CD4-positive, alpha-beta T cell treated with Interleukin-2 at 100 ng/mL for 4 hours (primary cell): ENCODE data around the gene AKT2.
A peak's percentile ranks its signal among the peaks of the same experiment; 100 is the strongest.

Source experiments
- DNase-seq: peaks from one replicate; pipeline ENCODE4 v3.0.0-alpha.2; 2020; ENCODE audit warnings: low spot score

The AKT2 gene

DNA sequence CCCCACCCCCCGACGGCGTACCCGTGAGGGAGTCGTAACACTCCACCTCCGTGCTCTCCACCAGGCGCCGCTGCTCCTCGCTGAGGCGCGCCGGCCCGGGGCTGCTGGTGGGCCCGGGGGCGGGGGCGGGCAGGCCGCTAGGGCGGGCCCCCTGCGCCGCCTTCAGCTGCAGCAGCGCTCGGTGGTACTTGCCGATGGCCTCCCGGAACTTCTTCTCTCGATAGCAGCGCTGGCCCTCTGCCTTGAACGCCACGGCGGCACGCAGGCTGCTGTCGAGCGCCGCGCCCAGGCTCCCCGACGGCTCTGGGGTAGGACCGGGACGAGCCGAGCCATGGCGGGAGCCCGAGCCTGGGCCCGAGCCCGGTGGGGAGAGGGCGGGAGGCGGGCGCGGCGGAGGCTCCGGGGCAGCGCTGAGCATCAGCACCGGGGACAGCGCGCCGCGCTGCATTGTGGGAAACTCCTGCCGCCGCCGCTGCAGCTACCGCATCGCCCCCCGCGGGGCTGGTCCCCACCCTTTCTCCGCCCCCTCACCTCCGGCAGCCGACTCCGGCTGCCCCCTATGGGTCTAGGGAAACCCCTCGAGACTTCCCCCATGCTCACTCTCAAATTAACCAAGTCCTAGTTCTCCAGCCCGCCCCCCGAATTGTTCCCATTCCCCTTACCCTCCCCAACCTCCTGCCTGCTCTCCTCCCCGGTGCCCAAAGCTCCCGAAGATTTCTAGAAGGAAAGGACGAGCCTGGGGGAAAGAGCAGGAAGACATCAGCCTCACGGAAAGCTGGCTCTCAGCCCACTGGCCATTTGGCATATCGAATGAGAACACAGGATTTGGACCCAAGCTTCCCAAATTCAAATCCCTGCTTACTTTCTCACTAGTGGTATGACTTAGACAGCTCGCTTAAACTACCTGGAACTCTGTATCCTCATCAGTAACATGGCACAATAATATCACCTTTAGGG lies 66.9 kb downstream of the AKT2 start, which contains the start of gene TTC9B:
Gene TTC9B (minus strand): TSS at position 451 of the 957 bp plus-strand sequence. CDS start 3 bp downstream, at position 448.
- DNase-seq = peak; percentile 19

- no peak for DNase-seq
Measured at GRCh38 chr19:40217027-40217810, 67.9 kb downstream of the AKT2 start.

- DNase-seq = no peak
Measured at GRCh38 chr19:40216777-40217026, 68.4 kb downstream of the AKT2 start.

- no peak for DNase-seq
Measured at GRCh38 chr19:40216013-40216776, 69.0 kb downstream of the AKT2 start.

GRCh38 chr19:40214936-40215335 lies 70.2 kb downstream of the AKT2 start:
- DNase-seq = no peak

DNA sequence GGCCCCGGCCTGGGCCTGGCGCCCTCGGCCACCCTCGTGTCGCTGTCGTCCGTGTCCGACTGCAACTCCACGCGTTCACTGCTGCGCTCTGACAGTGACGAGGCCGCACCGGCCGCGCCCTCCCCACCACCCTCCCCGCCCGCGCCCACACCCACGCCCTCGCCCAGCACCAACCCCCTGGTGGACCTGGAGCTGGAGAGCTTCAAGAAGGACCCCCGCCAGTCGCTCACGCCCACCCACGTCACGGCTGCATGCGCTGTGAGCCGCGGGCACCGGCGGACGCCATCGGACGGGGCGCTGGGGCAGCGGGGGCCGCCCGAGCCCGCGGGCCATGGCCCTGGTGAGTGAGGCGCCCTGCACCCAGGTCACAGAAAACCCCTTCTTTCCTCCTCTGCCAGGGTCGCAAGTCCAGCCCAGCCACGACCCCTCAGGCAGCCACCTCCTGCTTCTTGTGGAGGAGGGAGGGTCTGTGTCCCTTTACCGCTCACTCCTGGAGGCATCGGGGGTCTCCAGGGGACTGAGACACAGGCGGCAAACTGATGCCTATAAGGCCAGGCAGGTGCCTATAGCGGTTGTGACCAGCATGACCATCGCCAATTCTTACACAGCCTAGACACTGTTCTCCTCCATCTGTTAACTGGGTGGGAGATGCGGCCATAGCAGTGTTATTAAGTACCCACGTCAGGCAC lies 71.1 kb downstream of the AKT2 start:
- no peak for DNase-seq

DNA sequence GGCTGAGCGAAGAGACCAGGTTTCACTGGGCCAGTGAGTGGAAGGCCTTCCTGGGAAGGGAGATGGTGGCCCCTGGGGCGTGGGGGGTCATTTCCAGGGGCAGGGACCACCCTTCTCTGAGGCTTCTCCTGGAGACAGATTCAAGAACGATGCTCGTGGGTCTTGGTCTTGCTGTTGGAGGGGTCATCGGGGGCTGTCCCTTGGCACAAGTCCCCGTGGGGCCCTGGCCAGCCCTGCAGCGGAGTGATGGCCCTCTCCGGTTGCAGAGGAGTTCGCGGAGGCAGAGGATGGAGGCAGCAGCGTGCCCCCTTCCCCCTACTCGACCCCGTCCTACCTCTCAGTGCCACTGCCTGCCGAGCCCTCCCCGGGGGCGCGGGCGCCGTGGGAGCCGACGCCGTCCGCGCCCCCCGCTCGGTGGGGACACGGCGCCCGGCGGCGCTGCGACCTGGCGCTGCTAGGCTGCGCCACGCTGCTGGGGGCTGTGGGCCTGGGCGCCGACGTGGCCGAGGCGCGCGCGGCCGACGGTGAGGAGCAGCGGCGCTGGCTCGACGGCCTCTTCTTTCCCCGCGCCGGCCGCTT lies 71.8 kb downstream of the AKT2 start:
- DNase-seq = no peak

DNA sequence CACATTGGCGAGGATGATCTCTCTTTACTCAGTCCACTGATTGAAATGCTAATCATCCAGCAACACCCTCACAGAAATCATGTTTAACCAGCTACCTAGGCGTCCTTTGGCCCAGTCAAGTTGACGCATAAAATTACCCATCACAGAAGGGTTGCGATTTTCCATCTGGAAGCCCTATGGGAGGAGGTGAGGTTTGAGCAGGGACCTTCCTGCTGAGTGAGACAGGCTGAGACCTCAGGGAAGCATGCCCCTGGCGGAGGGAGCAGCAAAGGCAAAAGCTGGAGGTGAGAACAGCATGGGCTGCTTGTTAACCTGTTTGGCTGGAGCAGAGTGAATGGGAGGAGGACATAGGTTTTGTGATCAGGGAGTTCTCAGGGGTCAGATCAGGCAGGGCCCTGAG lies 74.3 kb downstream of the AKT2 start:
- no peak for DNase-seq

GRCh38 chr19:40208602-40209001 lies 76.5 kb downstream of the AKT2 start:
- DNase-seq = no peak

DNA sequence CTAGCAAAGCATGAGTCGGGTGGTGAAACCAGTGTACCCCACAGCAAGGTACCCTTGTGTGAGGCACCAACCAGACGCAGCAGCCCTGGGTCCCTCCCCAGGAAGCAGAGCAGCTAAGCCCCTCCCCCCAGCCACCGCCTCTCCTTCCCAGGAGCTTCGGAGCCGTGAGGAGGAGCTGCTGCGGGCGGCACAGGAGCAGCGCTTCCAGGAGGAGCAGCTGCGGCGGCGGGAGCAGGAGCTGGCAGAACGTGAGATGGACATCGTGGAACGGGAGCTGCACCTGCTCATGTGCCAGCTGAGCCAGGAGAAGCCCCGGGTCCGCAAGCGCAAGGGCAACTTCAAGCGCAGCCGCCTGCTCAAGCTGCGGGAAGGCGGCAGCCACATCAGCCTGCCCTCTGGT lies 79.4 kb downstream of the AKT2 start:
- no peak for DNase-seq

DNA sequence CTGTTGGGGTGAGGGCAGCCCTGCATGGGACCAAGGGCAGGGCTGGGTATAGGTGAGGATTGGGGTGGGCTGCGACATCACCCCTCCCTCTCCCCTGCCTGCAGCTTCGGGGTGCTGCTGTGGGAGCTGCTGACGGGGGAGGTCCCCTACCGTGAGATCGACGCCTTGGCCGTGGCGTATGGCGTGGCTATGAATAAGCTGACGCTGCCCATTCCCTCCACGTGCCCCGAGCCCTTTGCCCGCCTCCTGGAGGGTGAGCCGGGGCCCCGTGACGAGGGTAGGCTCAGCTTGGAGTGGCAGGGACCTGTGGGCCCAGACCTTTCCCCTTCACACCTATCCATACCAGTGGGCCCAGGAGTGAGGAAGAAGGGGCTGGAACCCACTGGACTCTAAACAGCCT lies 80.8 kb downstream of the AKT2 start:
- no peak for DNase-seq

GRCh38 chr19:40200341-40201099 lies 84.6 kb downstream of the AKT2 start:
- no peak for DNase-seq

DNA sequence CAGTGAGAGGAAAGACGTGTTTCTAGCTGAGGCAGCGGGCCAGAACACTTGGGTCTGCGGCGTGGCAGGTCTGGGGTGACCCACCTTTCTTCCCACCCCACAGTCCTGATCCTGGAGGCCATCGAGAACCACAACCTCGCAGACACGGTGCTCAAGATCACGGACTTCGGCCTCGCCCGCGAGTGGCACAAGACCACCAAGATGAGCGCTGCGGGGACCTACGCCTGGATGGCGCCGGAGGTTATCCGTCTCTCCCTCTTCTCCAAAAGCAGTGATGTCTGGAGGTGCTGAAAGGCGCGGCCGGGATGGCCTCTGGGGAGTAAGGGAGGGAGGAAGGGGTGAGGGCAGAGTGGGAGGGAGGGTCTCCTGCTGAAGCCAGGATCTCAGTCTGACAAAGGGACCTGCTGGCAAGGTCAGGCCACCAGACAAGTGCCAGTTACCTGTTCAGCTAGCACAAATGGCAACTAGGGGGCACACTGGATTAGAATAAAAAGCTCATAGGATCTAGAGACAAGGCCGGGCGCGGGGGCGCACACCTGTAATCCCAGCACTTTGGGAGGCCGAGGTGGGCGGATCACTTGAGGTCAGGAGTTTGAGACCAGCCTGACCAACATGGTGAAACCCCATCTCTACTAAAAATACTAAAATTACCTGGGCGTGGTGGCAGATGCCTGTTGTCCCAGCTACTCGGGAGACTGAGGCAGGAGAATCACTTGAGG lies 86.7 kb downstream of the AKT2 start:
- no peak for DNase-seq

DNA sequence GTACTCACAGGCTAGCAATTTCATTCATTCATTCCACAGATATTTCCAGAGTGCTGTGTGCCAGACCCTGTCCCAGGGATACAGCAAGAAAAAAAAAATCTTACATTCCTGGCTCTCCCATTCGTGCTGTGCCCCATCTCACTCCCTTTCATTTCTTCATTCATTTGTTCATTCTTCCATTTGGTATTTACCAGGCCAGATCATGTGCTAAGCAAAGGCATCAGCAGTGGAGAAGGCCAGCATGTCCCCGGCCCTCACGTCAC lies 91.6 kb downstream of the AKT2 start:
- DNase-seq = no peak

DNA sequence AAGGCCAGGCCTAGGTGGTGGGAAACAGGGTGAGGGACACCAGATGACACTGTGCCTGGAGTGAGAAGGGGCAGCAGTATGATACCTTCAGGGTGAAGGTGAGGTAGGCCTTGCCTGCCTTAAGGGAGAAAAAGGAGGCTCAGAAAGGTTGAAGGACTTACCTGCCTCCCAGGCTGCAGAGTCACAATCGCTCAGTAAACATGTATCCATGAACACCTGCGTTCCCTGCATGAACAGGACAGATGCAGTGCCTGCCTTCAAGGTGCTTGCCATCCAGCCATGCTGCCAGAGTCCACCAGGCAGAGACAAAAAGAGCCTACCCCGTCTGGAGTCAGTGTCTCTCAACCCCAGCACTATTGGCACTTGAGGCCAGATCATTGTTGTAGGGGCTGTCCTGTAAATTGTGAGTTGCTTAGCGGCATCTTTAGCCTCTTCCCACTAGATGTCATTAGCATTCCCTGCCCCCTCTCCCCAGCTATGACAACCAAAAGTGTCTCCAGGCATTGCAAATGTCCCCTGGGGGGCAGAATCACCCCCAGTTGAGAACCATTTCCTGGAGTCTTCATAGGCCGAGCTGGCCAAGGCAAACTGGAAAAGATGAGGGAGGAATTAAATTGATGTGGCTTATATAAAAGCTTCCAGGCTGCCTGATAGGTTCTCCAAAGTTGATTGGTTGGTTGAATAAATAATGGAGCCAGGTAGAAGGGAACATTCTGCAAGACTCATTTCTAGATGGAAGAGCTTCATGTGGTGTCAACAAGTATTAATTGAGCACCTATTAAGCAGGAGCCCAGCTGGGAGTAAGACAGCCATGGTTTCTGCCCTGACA lies 92.2 kb downstream of the AKT2 start:
- no peak for DNase-seq

DNA sequence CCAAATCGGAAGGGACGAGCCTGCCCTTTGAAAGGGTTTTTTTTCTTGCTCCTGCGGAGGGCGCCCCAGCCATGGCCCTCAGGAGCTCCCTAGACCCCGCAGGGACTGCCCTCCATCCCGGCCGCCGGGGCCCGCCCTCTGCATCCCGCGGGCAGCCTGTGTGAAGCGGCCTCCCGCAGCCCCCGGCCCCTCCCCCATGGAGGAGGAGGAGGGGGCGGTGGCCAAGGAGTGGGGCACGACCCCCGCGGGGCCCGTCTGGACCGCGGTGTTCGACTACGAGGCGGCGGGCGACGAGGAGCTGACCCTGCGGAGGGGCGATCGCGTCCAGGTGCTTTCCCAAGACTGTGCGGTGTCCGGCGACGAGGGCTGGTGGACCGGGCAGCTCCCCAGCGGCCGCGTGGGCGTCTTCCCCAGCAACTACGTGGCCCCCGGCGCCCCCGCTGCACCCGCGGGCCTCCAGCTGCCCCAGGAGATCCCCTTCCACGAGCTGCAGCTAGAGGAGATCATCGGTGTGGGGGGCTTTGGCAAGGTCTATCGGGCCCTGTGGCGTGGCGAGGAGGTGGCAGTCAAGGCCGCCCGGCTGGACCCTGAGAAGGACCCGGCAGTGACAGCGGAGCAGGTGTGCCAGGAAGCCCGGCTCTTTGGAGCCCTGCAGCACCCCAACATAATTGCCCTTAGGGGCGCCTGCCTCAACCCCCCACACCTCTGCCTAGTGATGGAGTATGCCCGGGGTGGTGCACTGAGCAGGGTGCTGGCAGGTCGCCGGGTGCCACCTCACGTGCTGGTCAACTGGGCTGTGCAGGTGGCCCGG lies 93.1 kb downstream of the AKT2 start:
- no peak for DNase-seq

GRCh38 chr19:40190891-40191835 lies 94.0 kb downstream of the AKT2 start, which contains the start of gene MAP3K10:
Gene MAP3K10 (plus strand): TSS chr19:40191426. CDS start chr19:40192032, 606 bp downstream.
- DNase-seq = peak; percentile 69
